Keratinocyte (primary cell): Measurements from ENCODE around the gene P4HB.

Experiments
- EZH2 ChIP-seq: IDR thresholded peaks from one replicate; pipeline ENCODE4 v1.6.1; 2012; ENCODE audit warnings: inconsistent platforms, mild to moderate bottlenecking, low read length, moderate library complexity
- TF ChIP-seq, protein P1 (sequence below), 3 experiments: IDR thresholded peaks in 1 of 3; conservative IDR thresholded peaks in 1 of 3; optimal IDR thresholded peaks in 1 of 3; 2 replicates in 2 of 3; 3 replicates in 1 of 3; pipeline versions ENCODE3 to v1.5.1; 2011; ENCODE audit warnings: low read length in 3 of 3, mild to moderate bottlenecking in 3 of 3, moderate library complexity in 2 of 3, control low read depth in 1 of 3, inconsistent platforms in 1 of 3; ENCODE audit not compliant: insufficient read depth in 2 of 3; ENCODE audit errors: extremely low read depth in 1 of 3

- TF ChIP-seq, protein P1, sequence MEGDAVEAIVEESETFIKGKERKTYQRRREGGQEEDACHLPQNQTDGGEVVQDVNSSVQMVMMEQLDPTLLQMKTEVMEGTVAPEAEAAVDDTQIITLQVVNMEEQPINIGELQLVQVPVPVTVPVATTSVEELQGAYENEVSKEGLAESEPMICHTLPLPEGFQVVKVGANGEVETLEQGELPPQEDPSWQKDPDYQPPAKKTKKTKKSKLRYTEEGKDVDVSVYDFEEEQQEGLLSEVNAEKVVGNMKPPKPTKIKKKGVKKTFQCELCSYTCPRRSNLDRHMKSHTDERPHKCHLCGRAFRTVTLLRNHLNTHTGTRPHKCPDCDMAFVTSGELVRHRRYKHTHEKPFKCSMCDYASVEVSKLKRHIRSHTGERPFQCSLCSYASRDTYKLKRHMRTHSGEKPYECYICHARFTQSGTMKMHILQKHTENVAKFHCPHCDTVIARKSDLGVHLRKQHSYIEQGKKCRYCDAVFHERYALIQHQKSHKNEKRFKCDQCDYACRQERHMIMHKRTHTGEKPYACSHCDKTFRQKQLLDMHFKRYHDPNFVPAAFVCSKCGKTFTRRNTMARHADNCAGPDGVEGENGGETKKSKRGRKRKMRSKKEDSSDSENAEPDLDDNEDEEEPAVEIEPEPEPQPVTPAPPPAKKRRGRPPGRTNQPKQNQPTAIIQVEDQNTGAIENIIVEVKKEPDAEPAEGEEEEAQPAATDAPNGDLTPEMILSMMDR (optimal IDR thresholded peaks at IDR 0.05 in 1 of 3, IDR thresholded peaks at IDR 0.05 in 1 of 3, conservative IDR thresholded peaks at IDR 0.05 in 1 of 3; ENCODE audit: extremely low read depth in 1 of 3, insufficient read depth in 2 of 3, low read length in 3 of 3): no peak
- TF ChIP-seq EZH2: no peak
These were observed 37.9 kb upstream of the P4HB start for GRCh38 chr17:81898029-81898866.
